ENCODE results near the gene HGFAC.

HGFAC gene

DNA sequence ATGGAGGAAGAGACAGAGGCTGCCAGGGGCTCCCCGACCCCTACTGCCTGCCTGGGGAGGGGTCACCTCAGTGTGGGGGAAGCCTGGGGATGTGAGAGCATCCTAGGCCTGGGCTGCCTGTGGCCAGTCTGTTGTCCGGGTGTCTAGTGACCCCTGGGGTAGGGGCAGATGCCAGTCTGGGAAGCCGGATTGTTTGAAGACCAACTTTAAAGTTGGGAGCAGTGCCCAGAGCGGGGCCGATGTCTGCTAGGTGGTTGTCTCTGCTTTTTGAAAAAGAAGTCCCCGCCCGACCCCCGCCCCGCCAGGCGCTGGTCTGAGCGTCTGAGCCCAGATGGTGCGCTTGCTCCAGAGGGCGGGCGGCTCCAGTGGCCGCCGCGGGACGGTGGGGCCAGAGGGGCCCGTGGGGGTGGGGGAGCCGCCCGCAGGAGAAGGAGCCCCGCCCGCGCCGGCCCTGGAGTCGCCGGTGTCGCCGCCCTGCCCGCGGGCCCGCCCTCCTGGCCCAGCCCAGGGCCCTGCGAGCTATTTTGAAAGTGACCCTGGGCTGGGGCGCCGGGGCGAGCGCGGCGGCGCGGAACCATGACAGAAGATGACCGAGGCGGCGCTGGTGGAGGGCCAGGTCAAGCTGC is 21.1 kb downstream of the HGFAC start, which contains the start of gene DOK7:
Gene DOK7, plus strand, starts transcription at position 517 of the 626 bp plus-strand sequence. Its CDS starts 70 bp downstream, at position 587.
- DNase-seq: no peak

DNA sequence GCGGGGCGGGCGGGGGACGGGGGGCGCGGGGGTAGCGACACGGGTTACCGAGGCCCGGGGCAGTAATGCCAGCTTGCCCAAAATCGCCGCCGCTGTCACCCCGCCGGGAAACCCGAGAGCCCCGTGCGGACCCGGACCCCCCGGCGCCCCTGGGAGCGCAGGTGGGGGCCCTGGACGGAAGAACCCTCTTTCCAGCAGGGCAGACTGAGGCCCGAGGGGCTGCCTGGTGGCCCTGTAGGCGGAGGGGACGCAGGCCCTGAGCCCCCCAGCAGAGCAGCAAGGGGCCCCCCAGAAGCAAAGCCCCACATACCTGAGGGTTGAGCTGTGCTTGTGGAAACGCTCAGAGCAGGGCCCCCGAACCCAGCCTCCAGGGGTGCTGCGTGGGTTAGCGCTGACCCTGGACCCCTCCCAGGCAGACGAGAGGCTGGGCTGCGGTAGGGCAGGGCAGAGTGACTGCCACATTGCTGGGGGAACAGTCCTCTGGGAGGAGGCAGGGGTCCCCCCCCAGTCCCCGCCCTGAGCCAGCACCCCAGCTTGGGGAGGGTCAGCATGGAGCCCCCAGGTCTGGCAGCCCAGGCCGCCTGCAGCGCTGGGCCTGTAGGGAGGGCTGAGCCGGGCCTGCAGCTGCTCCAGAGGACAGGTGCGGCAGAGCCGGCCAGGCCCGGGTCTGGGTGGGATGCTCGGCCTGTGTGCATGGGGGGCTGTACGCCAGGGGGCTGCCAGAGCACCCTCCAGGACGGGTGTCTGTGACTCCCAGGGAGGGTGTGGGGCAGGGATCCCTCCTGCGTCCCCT is 22.0 kb downstream of the HGFAC start:
- no peak for DNase-seq

DNA sequence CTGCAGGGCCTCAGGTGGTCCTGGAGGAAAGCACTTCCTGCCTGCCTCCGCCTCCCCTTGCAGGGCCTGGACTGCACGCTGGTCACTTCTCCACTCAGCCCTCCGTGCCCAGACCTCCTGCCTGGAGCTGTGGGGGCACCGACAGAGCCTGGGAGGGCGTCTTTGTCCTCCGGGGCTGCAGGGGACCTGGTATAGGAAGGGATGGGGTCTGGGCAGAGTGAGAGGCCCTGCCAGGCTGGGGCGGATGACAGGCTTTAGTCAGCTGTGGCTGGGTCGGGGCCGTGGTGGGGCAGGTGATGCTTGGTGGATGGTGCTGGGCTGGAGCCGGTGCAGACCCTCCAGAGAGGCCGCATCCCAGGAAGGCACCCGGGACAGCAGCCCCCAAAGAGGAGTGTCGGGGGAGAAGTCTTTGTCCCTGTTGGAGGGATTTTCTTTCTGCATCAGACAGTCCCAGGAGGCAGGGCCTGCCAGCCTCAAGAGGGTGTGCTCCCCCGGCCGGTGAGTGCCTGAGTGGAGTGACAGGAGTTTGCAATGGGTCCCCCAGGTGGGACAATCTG is 22.7 kb downstream of the HGFAC start:
- no peak for DNase-seq

DNA sequence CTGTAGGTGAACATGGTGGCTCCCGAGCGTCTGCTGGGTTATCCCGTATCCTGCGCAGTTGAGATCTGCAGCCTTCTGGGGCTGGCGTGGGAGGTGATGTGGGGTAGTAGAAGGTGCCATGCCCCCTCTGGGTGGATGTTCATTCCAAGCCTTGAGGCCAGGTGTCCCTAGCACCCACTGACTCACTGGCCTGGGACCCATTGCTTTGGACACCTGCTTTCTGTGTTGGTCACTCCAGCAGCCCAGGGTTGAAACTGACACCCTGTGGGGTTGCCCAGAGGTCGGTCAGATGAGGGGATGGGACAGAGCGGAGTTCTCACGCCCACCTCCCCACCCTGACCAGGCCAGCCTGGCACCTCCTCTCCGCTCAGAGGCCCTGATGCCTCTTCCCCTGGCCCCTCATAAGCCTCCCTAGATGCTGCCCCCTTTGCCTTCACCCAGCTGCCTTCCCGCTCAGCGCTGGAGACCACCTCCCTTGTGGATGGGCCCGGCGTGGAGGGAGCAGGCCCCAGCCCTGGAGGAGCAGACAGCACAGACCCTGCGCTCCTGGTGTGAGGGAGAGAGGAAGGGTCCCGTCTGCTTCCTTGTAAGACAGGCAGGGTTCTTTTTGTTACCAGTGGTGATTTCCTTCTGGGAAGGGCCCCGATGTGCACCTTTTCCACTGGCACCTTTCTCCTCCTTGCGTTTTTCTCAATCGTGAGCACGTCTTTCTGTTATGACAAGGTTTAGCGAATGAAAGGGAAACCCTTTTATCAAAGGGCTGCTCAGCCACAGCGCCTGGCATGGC is 23.3 kb downstream of the HGFAC start:
- no peak for DNase-seq

DNA sequence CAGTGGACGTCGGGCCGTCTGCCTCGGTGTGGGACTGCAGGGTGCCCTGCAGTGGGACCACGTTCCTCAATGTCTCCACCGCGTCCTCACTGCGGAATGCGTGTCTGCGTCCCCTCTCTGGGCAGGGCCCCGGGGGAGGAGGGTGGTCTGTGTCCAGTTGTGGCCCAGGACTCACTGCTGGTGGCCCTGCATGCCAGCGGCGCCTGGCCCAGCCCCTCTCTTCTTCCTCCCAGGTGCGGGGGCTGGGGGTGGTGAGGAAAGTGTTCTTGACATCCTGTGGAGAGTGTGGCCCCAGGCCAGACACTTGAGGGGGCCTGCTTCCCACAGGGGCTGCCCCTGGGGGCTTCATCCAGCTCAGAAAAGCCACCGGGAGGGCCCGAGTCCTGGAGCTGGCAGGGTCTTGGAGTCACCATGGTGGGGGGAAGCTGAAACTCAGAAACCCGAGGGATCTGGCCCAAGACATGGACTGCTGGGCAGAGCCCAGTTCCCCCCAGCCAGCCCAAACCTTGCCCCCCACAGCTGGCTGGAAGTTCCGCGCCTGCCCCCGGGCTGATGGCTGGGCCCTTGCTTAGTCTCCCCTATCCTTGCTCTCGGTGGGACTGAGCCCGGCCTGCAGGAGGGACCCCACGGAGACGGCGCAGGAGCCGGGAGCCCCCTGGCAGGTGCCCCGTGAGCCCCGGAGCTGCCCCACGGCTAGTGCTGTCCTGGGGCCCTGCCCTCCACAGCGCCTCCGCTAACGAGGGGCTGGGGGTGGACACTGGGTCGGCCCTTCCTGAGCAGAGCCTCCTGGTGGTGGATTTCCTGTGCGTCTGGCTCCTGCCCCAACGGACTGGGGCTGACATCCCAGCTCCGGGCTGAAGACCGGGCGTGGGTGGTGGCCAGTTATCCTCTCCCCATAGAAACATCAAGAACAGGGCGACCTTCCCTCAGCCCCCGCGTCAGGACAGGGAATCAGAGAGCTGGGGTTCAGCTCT is 24.2 kb downstream of the HGFAC start:
- DNase-seq: no peak

DNA sequence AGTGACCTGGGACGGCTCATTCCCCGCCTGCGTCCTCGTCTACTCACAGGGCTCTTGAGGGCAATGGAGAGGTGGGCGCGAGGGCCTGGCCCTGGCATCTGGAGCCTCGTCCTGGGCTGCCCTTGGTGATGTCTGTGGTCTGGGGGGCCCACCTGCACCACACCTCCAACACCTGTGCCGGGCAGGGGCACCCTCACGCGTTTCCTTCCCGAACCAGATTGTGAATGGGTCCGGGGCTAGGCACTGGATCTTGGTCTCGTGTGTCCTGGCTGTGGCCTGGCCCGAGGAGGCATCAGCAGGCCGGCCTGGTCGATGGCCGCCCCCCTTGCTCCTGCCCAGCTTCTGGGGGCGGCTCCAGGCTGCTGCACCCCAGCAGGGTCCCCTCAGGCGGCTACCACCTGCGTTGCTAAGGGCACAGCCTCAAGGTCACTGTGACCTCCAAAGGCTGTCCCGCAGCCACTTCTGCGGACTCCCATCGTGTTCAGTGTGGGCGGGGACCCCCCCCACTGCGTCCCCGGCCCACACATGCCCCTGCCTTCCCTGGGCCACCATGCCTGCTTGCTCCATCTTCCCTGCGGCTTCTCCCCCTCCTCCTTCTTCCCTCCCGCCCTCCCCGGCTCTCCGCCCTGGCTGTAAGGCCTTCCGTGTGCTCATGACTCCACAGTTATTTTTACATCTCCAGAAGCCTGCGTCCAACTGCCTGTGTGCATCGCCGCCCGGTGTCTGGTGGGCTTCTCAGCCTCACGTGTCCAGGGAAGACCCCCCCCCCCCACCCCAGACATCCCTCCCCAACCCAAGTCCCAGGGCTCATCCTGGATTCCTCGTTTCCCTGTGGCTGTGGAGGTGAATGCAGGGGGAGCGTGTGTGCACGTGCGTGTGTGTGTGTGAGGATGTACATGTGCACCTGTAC is 25.2 kb downstream of the HGFAC start:
- DNase-seq: no peak

DNA sequence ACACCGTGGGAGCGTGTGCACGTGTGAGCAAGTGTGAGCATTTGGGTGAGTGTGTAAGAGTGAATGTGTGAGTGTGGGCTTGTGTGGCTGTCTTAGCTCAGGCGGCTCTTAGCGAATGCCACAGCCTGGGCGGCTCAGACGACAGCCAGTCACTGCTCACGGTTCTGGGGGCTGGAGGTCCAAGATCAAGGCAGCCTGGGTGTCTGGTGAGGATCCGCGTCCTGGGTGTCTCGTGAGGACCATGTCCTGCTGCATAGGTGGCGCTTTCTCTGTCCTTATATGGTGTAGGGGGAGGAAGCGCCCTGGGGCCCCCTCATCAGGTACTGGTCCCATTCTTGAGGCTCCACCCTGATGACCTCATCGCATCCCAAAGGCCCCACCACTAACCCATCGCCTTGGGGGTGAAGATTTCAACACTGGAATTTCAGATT is 25.8 kb downstream of the HGFAC start:
- no peak for DNase-seq

DNA sequence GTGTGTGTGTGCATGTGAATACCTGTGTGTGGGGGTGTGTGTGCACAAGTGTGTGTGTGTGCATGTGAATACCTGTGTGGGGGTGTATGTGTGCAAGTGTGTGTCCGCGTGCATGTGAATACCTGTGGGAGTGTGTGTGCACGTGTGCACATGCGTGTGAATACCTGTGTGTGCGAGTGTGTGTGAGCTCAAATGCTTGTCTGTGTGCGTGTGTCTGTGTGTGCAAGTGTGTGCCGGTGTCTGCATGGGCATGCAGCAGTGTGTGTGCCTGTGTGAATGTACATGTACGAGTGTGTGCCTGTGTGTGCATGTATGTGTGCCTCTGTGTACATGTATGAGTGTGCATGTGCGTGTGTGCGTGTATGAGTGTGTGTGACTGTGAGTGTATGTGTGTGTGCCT is 26.4 kb downstream of the HGFAC start:
- no peak for DNase-seq

DNA sequence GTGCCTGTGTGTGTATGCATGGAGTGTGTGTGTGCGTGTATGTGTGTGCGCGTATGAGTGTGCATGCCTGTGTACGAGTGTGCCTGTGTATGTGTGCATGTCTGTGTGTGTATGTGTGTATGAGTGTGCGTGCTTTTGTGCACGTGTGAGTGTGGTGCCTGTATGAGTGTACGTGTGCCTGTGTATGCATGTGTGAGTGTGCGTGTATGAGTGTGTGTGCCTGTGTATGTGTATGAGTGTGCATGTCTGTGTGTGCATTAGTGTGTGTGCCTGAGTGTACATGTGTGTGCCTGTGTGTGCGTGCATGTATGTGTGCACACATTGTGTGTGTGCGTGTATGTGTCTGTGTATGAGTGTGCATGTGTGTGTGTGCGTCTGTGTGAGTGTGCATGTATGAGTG is 27.0 kb downstream of the HGFAC start:
- DNase-seq: no peak

DNA sequence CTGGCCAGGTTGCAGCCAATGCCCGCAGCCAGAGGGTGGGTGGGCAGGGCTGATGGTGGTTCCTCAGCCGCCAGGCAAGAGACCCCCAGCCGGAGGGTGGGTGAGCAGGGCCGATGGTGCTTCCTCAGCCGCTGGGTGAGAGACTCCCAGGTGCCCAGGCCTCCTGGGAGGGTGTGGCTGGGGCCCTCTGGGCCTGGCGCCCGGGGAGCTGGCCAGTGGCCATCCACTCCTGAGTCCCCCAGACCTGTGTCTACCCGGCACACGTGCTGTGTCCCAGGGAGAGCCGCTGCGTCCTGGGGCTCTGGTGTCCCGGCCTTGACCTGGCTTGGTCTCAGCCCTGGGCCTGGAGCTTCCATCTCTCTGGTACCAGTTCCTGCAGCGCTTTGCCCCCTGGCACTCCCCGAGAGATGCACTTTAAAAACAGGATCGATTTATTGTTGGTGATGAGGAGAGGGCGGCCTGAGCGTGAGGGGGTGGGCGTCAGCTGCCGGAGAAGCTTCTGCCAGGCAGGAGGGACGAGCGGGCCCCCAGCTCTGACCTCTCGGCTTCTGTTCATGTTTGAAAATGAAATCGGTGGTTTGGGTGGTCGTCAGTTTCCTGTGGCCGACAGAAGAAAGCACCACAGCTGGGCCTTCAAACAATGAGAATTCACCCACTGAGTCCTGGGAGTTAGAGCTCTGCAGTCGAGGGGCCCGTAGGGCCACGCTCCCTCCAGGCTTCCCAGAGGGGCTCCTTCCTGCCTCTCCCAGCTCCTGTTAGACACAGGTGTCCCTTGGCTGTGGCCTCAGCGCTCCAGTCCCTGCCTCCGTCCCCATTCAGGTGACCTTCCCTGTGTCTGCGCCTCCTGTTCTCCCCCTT is 27.8 kb downstream of the HGFAC start:
- no peak for DNase-seq

DNA sequence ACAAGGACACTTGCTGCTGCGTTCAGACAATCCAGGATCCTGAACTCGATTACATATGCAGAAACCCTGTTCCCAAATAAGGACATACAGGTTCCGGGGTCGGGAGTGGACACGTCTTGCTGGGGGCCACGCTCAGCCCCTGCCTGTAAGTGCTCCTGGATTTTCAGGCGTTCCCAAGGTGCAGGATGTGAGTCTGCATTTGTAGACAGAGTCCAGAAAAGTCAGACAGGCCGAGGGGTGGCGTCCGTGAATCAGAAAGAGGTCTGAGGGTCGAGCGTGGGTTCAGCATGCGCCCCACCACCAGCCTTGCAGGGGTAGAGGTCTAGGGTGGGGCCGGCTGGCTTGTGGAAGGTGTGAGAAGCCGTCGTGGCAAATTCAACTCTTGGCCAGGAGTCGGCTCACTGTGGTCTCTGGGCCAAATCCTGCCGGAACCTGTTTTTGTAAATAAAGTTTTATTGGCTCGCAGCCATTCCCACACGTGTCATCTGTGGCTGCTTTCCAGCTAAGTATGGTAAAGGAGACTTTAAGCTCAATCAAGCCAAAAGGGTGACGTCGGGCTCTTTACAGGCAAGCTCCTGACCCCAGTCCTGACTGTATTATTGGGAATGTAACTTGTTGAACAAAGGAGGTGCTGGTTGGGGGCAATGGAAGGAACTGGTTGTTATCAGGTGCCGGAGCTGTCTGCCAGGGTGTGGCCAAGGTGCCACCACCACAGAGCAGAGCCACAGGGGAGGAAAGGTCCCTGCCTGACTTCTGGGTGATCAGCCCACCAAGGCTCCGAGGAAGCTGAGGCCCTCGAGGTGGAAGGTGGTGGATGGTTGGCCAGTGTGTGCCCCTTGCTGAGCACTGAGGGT is 28.7 kb downstream of the HGFAC start:
- DNase-seq: peak; percentile 15

DNA sequence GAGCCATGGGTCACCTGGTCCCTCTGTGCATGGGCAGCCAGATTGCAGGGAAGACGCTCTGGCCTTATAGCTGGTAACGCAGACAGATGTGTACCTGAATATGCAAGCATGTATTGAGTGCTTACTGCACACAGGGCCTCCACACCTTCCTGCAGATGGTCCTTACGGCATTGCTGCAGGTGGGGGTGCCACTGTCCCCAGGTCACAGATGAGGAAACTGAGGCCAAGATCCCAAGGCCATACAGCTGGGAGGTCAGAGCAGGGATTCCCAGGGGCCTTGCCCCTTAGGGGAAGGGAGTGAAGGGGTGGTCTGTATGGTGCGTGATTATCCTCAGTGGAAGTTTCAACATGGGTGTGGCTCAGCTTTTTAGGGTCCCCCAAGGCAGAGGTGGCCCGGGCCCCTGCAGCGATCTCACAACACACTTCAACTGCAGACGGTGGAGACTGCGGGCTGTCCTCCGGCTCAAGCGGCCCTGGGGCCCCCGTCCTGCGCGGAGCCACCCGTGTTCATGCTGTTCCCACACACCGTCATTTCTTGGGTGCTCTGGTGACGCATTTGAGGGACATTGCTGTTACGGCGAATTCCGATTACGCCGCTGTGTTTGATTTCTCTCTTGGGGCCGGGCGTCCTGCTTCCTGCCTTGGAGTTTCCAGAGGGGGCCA is 29.5 kb downstream of the HGFAC start:
- DNase-seq: no peak

DNA sequence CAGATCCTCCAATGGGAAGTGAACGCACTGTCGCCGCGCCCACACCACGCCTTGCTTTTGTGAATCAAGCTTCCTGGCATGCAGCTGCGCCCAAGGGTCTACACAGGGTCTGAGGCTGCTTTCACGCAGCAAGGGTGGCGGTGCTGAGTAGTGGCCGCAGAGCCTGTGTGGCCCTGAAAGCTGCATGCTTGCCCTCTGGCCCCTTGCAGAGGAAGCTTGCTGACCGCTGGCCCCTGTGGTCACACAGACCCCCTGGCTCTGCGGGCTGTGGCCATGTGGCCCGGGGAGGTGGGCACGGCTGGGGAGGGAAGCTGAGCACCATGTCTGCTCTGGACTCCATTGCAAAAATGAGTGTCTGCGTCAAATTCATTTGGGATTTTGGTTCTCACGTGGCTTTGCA is 30.1 kb downstream of the HGFAC start:
- no peak for DNase-seq

DNA sequence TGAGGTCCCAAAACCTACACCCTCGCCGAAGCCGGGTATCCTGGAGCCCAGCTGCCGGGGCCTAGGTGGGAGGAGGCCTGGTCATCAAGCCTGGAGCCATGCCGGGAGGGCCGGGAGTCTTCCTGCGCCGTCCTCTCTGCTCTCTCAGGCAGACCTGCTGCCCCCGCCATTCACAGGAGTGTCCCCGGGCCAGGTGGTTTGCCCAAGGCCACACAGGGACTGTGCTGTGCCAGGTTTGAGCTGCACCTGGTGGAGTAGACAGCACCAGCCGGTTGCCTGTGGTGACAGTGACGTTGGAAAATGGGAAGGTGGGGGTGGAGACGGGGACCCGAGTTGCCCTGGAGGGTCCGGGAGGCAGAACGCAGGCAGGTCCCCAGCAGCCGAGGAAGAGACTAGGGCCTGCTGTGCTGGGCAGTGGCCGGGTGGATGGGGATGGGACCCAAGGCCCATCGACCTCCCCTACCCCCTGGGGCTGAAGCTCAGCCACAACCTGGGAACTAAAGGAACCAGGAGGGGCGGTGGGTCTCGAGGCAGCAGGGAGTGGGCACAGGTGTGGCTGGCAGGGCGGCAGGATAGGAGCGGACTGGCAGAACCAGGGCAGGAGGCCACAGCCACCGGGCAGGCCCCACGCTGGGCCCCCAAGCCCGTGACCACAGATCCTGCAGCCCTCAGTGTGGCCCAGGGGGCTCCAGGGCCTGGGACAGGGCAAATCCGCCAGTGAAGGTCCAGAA is 30.8 kb downstream of the HGFAC start:
- no peak for DNase-seq

DNA sequence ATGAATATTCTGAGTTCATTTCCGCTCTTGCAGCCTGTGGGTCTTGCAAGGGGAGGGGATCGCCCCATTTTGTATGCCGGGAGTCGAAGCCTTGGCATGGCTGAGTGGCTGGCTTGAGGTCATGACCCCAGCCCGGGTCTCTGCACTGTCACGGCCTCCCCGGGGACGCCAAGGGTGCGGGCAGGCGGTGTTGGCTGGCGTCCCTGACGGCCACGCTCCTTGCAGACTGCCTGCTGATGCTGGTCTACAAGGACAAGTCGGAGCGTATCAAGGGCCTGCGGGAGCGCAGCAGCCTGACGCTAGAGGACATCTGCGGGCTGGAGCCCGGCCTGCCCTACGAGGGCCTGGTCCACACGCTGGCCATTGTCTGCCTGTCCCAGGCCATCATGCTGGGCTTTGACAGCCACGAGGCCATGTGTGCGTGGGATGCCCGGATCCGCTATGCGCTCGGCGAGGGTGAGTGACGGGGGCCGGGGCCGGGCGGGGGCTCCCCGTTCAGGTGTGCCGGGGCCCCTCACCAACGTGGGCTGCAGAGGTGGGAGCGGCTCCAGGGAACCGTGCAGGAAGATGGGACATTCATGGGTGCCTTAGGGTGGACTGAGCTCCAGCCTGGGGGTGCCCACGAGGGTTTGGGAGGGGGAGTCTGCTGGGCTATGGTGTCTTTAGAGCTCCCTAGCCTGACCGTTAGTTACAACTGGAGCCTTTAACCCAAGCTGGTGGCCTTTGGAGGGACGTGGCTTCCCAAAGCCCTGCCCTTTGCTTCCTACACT is 31.6 kb downstream of the HGFAC start:
- no peak for DNase-seq

DNA sequence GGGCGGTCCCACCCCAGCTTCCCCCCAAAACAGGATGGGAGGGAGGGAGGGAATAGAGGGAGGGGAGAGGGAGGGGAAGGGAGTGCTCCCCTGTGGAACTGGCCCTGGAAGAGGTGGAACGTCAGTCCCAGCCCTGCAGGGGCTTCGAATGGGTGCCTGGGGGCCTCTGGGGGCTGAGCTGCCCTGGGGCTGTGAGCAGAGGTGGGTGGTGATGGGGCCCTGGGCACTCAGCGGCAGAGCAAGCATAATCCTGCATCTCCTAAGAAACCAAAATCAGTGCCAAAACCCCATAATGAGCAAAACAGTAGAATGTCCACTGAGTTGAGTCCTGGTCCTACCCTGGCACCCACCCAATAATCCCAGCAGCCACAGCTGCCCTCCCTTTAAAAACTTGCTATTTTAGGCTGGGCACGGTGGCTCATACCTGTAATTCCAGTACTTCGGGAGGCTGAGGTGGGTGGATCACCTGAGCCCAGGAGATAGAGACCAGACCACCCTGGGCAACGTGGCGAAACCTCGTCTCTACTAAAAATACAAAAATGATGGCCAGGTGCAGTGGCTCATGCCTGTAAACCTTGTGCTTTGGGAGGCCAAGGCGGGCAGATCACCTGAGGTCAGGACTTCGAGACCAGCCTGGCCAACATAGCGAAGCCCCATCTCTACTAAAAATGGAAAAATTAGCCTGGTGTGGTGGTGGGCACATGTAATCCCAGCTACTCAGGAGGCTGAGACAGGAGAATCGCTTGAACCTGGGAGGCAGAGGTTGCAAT is 32.4 kb downstream of the HGFAC start:
- no peak for DNase-seq
